T-helper 1 cell treated with Interleukin-12 subunit alpha and Interleukin-12 subunit beta and Interleukin-4 antibody, amounts not matched to agents 30 μg/mL and 1 μg/mL, for 36 hours (primary cell): ENCODE data around the gene SPATC1L.

Source experiments
- H3K27ac Mint-ChIP-seq: one replicate; pipeline ENCODE4 v1.8.0; 2021; ENCODE audit warnings: mild to moderate bottlenecking, mixed read lengths
- H3K27me3 Mint-ChIP-seq: one replicate; pipeline ENCODE4 v1.8.0; 2021; ENCODE audit warnings: low read depth, mixed read lengths
- H3K36me3 Mint-ChIP-seq: one replicate; pipeline ENCODE4 v1.8.0; 2021; ENCODE audit warnings: low read depth, mixed read lengths
- H3K4me1 Mint-ChIP-seq: one replicate; pipeline ENCODE4 v1.8.0; 2021; ENCODE audit warnings: low read depth, mixed read lengths
- H3K4me3 Mint-ChIP-seq: one replicate; pipeline ENCODE4 v1.8.0; 2021; ENCODE audit warnings: mild to moderate bottlenecking, moderate library complexity, mixed read lengths
- H3K9me3 Mint-ChIP-seq: one replicate; pipeline ENCODE4 v1.8.0; 2021; ENCODE audit warnings: mixed read lengths

Gene SPATC1L

DNA sequence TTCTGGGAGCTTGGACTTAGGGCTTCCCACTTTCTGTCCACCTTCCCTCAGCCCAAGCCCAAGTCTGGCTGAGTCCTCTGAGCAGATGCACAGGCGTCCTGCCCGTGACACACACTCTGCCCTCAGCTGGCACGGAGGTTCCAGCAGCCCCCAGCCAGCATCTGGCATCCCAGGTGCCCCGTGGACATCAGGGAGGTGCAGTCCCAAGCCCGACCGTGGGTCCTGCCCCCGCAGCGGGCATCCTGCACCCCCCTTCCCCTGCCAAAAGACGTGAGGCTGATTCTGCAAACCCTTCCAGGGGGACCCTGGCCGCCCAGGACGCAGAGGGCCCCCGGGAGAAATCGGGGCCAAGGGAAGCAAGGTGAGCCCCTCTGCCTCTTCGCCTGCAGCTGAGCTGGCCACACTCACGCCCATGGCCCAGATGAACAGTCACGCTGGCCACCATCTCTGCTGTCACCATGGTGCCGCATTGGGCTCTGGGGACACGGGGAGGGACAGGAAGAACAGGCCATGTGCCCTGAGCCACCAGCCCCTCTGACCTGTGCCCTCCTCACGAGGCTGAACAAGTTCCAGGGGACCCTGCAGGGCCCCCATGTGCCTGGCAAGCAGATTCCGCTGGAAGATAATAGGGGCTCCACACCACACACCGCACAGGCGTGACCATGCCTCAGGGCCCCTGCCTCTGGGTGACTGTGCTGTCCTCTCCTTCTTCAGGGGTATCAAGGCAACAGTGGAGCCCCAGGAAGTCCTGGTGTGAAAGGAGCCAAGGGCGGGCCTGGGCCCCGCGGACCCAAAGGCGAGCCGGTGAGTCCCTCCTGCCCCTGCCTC, 65.7 kb downstream of the SPATC1L start:
- H3K27me3 Mint-ChIP-seq: no peaks in the 10 kb centered on the region
- H3K4me3 Mint-ChIP-seq: no peak overlapping the region
- no peaks in the 10 kb centered on the region for H3K4me1 Mint-ChIP-seq
- H3K36me3 Mint-ChIP-seq: no peaks in the 10 kb centered on the region
- peaks cover 3% of the 10 kb centered on the region for H3K9me3 Mint-ChIP-seq
- no peak overlapping the region for H3K27ac Mint-ChIP-seq

DNA sequence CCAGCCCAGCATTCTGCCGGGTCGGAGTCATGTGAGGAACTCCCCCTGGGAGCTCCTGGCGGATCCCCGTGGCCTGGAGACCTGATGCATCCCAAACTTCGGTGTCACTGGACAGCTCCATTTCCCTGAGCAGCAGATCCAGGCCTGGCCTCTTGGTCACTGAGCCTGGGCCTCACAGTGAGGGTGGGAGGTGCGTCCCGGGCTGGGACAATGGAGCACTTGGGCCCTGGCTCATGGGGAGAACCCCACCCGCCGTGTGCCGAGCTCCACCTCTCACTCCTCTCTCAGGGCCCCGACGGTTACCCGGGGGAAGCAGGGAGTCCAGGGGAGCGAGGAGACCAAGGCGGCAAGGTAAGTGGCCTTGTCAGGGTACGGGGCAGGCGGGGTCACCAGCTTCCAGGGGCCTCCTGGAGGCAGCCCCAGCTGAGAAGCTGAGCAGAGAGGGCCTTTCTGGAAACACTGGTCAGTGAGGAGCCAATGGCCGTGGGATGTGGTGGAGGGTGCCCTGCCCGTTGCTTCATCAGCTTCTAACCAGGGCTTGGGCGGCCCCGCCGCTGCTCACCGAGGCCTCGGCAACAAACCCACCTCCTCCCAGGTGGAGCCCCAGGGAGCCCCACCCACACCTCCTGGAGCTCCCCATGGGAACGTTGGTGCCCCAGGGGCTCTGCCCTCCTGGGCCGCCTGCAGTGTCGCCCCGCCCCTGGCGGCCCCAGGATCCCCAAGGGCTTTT, 66.5 kb downstream of the SPATC1L start:
- Mint-ChIP-seq H3K27me3 (no peaks in the 10 kb centered on the region), H3K27ac (no peak overlapping the region), H3K36me3 (no peaks in the 10 kb centered on the region), H3K4me1 (no peaks in the 10 kb centered on the region), H3K4me3 (no peak overlapping the region), H3K9me3 (peaks cover 3% of the 10 kb centered on the region)

DNA sequence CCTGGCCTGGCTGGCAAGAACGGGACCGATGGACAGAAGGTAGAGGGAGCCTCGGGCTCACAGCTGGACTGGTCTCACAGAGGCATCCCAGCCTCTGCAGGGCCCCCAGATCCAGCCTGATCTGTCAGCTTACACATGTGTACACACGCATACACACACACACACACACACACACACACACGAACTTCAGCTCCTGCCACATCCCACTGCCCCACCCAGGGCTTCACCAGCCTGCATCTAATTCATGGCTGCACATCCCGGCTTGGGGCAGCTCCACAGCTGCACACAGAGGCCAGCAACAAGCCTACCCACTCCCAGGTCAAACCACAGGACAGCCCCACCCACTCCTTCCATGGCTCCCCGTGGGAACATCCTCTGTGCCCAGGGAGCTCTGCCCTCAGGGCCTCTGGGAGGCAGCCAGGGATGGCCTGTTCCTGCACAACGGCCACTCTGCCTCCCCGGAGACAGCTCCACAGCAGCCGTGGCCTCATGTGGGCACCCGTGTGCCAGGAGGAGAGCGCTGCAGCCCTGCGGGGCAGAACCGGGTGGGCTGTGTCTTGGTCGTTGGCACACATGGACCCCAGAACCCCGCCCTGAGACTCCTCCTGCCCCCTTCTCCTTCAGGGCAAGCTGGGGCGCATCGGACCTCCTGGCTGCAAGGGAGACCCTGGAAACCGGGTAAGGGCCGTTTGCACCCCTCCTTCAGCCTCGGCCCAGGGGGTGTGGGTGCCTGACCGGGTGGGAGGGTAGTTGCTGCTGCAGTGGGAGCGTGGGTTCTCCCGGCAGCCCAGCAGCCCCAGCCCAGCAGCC, 67.3 kb downstream of the SPATC1L start:
- no peak overlapping the region for H3K27ac Mint-ChIP-seq
- H3K4me3 Mint-ChIP-seq: no peak overlapping the region
- H3K9me3 Mint-ChIP-seq: peaks cover 3% of the 10 kb centered on the region
- no peaks in the 10 kb centered on the region for H3K27me3 Mint-ChIP-seq
- H3K4me1 Mint-ChIP-seq: no peaks in the 10 kb centered on the region
- no peaks in the 10 kb centered on the region for H3K36me3 Mint-ChIP-seq

DNA sequence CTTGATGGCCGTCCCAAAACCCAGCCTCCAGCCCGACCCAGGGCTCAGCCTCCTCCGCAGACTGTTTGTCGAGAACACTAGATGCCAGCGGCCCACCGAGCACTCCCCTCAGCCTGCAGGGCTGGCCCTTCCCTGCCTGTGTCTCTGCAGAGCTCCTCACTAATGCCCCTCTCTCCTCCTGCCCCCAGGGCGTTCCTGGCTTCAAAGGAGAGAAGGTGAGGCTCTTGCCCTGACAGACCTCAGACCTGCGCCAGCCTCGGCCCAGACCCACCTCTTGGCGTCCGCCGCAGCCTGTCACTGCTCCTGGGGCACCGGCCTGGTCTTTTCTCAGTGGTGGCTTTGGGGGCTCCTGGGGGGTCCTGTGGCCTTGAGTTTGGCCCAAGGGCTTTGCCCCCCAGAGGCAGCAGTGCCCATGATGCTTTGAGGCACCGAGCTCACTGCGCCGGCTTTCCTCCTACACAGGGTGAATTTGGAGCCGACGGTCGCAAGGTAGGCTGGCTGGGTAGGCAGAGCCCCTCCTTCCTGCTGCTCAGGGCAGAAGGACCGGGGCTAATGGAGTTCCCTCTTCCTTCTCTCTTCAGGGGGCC, 68.0 kb downstream of the SPATC1L start:
- Mint-ChIP-seq H3K4me3 (no peak overlapping the region), H3K9me3 (peaks cover 3% of the 10 kb centered on the region), H3K36me3 (no peaks in the 10 kb centered on the region), H3K4me1 (no peaks in the 10 kb centered on the region), H3K27ac (no peak overlapping the region), H3K27me3 (no peaks in the 10 kb centered on the region)

DNA sequence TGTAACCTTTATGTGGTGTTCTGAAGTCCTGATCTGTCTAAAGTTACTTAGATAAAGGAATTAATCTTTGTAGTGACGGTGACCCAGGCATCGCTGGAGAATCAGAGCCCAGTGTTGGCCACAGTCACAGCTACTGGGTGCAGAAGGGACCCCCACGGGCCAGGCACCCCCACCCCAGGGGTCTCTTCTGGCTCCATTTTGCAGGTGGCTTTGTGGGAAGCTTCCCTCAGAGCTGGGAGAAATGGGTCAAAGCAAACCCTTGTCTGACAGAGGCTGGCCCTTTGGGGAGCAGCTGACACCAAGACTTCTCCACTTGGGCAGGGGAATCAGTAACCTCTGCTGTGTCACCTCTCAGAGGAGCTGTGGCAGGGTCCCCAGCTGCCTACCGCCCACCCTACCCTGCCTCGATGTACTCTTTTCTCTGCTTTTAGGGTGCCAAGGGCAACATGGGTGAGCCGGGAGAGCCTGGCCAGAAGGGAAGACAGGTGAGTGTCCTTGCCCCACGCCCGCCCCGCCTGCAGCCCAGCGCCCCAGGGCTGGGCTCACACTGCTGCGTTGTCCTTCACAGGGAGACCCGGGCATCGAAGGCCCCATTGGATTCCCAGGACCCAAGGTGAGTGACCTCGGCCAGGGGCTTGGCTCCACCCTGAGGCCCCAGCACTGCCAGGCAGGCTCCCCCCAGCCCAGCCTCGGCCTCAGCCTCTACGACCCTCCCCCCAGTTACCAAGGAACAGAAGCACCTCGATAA, 68.6 kb downstream of the SPATC1L start:
- no peak overlapping the region for H3K27ac Mint-ChIP-seq
- H3K4me1 Mint-ChIP-seq: no peaks in the 10 kb centered on the region
- no peaks in the 10 kb centered on the region for H3K36me3 Mint-ChIP-seq
- H3K4me3 Mint-ChIP-seq: no peak overlapping the region
- peaks cover 3% of the 10 kb centered on the region for H3K9me3 Mint-ChIP-seq
- H3K27me3 Mint-ChIP-seq: no peaks in the 10 kb centered on the region

DNA sequence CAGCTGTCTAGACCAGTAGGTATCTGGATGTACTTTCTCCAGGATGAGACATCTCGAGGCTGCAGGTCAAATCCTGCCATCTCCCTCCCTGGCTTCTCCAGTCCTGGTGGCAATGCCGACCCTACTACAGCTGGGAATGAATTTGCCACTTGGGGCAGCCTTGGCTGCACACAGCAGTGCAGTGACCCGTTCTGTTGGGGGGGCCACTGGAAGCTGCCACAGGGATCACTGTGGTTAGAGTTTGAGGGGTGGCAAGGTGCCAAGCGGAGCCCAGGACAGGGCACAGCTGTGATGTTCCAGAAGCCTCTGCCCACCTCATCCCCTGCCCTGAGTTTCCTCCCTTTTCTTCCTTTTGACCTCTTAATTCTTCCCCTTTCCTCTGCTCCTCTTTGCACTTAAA, 69.3 kb downstream of the SPATC1L start:
- H3K4me1 Mint-ChIP-seq: no peaks in the 10 kb centered on the region
- no peak overlapping the region for H3K4me3 Mint-ChIP-seq
- no peaks in the 10 kb centered on the region for H3K27me3 Mint-ChIP-seq
- H3K36me3 Mint-ChIP-seq: no peaks in the 10 kb centered on the region
- H3K27ac Mint-ChIP-seq: no peak overlapping the region
- H3K9me3 Mint-ChIP-seq: peaks cover 3% of the 10 kb centered on the region

DNA sequence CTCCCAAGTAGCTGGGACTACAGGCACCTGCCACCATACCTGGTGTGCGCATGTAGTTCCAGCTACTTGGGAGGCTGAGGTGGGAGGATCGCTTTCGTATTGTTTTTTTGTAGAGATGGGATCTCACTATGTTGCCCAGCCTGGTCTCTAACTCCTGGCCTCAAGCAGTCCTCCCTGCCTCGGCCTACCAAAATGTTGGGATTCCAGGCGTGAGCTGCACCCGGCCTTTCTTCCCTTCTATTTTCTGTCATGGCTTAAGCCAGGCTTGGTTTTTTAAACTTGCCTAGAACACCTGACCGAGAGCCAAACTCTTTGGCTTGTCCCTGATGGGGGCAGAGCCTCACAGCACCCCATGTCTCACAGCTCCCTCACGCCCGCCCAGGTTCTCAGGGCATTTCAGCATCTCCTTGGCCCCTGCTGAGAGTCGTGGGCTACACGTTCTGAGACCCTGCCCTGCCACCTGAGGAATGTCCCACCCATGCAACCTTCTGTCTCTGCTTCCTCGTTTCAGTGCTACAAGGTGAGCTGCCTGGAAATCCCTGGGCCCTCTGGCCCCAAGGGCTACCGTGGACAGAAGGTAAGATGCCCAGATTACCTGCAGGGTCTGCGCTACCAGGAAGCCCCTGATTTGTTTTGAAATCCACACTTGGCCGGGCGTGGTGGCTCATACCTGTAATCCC, 70.6 kb downstream of the SPATC1L start:
- Mint-ChIP-seq H3K27me3 (no peaks in the 10 kb centered on the region), H3K4me3 (no peak overlapping the region), H3K9me3 (peaks cover 5% of the 10 kb centered on the region), H3K27ac (no peak overlapping the region), H3K4me1 (no peaks in the 10 kb centered on the region), H3K36me3 (no peaks in the 10 kb centered on the region)

DNA sequence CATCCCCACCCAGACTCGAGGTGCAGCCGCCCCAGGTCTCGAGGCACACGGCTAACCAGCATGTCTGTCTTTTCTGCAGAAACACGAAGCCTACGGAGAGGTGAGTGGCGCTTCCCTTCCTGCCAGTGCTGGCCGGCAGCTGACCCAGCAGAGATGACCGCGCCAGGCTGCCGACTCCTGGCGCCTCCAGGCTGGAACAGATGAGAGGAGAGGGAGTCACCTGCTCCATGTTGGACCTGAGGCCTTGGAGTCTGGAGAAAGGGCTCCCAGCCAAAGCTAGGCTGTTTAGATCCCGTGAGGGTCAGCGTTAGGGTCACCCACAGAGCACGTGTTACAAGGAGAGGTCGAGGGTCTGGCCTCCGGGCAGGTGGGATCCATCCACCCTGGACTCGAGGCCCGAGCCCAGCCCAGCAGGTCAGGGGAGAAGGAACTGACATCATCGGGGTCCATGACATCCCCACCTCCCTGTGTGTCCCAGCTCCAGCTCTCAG, 71.5 kb downstream of the SPATC1L start:
- Mint-ChIP-seq H3K27me3 (peaks cover under 1% of the 10 kb centered on the region), H3K36me3 (no peaks in the 10 kb centered on the region), H3K4me3 (no peak overlapping the region), H3K4me1 (no peaks in the 10 kb centered on the region), H3K9me3 (peaks cover 14% of the 10 kb centered on the region), H3K27ac (no peak overlapping the region)

DNA sequence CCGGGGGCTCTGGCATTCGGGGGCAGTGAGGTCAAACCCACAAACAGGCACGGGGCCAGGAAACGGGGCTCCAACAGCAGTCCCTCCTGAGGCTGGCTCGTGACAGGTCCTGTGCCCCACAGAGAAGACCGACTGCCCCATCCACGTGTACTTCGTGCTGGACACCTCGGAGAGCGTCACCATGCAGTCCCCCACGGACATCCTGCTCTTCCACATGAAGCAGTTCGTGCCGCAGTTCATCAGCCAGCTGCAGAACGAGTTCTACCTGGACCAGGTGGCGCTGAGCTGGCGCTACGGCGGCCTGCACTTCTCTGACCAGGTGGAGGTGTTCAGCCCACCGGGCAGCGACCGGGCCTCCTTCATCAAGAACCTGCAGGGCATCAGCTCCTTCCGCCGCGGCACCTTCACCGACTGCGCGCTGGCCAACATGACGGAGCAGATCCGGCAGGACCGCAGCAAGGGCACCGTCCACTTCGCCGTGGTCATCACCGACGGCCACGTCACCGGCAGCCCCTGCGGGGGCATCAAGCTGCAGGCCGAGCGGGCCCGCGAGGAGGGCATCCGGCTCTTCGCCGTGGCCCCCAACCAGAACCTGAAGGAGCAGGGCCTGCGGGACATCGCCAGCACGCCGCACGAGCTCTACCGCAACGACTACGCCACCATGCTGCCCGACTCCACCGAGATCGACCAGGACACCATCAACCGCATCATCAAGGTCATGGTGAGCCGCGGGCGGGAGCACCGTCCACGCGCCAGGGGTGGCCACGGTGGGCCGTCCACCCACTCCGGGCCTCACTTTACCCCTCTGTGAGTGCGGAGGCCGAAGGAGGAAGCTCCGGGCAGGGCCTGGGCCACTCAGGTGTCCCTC, 72.2 kb downstream of the SPATC1L start:
- Mint-ChIP-seq H3K36me3 (no peaks in the 10 kb centered on the region), H3K4me3 (no peak overlapping the region), H3K9me3 (peaks cover 16% of the 10 kb centered on the region), H3K27me3 (peaks cover 3% of the 10 kb centered on the region), H3K4me1 (no peaks in the 10 kb centered on the region), H3K27ac (no peak overlapping the region)

DNA sequence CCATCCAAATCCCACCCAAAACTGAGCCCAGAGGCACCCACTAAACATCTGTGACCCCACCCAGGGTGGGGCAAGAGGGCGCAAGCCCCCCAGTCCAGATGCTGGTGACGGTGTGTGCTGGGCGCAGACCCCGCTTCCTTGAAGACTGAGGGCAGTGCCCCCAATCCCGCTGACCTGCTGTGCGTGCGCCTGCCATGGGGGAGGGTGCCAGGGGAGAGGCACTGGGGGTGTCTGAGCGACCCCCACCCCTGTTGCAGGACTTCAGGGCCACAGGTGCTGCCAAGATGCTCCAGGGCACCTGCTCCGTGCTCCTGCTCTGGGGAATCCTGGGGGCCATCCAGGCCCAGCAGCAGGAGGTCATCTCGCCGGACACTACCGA, 73.1 kb downstream of the SPATC1L start:
- no peak overlapping the region for H3K27ac Mint-ChIP-seq
- H3K9me3 Mint-ChIP-seq: peaks cover 16% of the 10 kb centered on the region
- no peaks in the 10 kb centered on the region for H3K36me3 Mint-ChIP-seq
- H3K4me3 Mint-ChIP-seq: no peak overlapping the region
- H3K4me1 Mint-ChIP-seq: no peaks in the 10 kb centered on the region
- peaks cover 3% of the 10 kb centered on the region for H3K27me3 Mint-ChIP-seq
